Left kidney (tissue), 8 donors: ENCODE data around the gene TPRN. TPM values are rescaled to one million over a fixed set of nuclear protein-coding genes. Genes with fewer than 3 reads are reported as not detected.
"Not testable (repeated sequence)": the region's sequence is repeated elsewhere in the genome, so short reads cannot be mapped to it uniquely, and the experiment has no call there.

ENCODE experiments used
- DNase-seq: peaks from one replicate; pipeline ENCODE4 v3.0.0-alpha.2; 2013
- long read RNA-seq, 8 donors: transcript quantifications; one replicate each; lab custom pipeline, GENCODE V29; 2026
- polyA plus RNA-seq: library from polyadenylated mRNA; unstranded; fragments of 120-200 nt; gene quantifications from one replicate; pipeline ENCODE4 v1.2.1, GENCODE V29; 2013; ENCODE audit not compliant: insufficient read length

TPRN gene, protein sequence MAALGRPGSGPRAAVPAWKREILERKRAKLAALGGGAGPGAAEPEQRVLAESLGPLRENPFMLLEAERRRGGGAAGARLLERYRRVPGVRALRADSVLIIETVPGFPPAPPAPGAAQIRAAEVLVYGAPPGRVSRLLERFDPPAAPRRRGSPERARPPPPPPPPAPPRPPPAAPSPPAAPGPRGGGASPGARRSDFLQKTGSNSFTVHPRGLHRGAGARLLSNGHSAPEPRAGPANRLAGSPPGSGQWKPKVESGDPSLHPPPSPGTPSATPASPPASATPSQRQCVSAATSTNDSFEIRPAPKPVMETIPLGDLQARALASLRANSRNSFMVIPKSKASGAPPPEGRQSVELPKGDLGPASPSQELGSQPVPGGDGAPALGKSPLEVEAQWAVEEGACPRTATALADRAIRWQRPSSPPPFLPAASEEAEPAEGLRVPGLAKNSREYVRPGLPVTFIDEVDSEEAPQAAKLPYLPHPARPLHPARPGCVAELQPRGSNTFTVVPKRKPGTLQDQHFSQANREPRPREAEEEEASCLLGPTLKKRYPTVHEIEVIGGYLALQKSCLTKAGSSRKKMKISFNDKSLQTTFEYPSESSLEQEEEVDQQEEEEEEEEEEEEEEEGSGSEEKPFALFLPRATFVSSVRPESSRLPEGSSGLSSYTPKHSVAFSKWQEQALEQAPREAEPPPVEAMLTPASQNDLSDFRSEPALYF
- polyA plus RNA-seq = 10.9 TPM
- long read RNA-seq, donor 1, transcript TPRN-202 (4 exons, 2,661 nt) = major isoform, 6 of 15 reads
- long read RNA-seq, donor 1, partial matches to known transcripts = 6 of 15 reads
- long read RNA-seq, donor 1, other reads (novel, unspliced or antisense) = 0 of 15 reads
- long read RNA-seq, donor 2, transcript TPRN-202 (4 exons, 2,661 nt) = major isoform, 5 of 6 reads
- long read RNA-seq, donor 2, partial matches to known transcripts = 0 of 6 reads
- long read RNA-seq, donor 2, other reads (novel, unspliced or antisense) = 0 of 6 reads
- long read RNA-seq, donor 3, transcript TPRN-202 (4 exons, 2,661 nt) = major isoform, 8 of 10 reads
- long read RNA-seq, donor 3, partial matches to known transcripts = 0 of 10 reads
- long read RNA-seq, donor 3, other reads (novel, unspliced or antisense) = 0 of 10 reads
- long read RNA-seq, donor 4, partial matches to known transcripts = 0 of 1 reads
- long read RNA-seq, donor 4, other reads (novel, unspliced or antisense) = 0 of 1 reads
- long read RNA-seq, donor 5, transcript TPRN-203 (3 exons, 3,350 nt) = major isoform, 5 of 10 reads
- long read RNA-seq, donor 5, partial matches to known transcripts = 0 of 10 reads
- long read RNA-seq, donor 5, other reads (novel, unspliced or antisense) = 0 of 10 reads
- long read RNA-seq, donor 6, transcript TPRN-202 (4 exons, 2,661 nt) = major isoform, 6 of 1,652 reads
- long read RNA-seq, donor 6, partial matches to known transcripts = 1,644 of 1,652 reads
- long read RNA-seq, donor 6, other reads (novel, unspliced or antisense) = 0 of 1,652 reads
- long read RNA-seq, donor 7, transcript TPRN-202 (4 exons, 2,661 nt) = major isoform, 8 of 8 reads
- long read RNA-seq, donor 7, partial matches to known transcripts = 0 of 8 reads
- long read RNA-seq, donor 7, other reads (novel, unspliced or antisense) = 0 of 8 reads
- long read RNA-seq, donor 8, partial matches to known transcripts = 0 of 4 reads
- long read RNA-seq, donor 8, other reads (novel, unspliced or antisense) = 0 of 4 reads

GRCh38 chr9:137200311-137201204 is at the start of gene TPRN:
Gene TPRN (minus strand): TSS chr9:137200741. CDS start chr9:137200711, 30 bp downstream.
- DNase-seq = peak; percentile 99

DNA sequence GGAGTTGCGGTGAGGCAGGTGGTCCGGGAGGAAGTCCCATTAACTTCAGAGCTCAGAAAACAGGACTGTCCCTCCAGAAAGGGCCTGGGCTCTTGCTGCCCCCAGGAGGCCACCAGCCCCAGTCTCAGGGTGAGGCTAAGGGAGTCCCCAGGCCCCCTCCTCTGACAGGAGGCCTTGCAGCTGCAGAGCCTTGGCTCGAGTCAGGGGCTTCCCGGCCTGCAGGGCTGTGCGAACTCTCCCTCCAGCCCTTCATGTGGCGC is 47.3 kb upstream of the TPRN start:
- no peak for DNase-seq

GRCh38 chr9:137247135-137247915 is 46.8 kb upstream of the TPRN start:
- DNase-seq = no peak

DNA sequence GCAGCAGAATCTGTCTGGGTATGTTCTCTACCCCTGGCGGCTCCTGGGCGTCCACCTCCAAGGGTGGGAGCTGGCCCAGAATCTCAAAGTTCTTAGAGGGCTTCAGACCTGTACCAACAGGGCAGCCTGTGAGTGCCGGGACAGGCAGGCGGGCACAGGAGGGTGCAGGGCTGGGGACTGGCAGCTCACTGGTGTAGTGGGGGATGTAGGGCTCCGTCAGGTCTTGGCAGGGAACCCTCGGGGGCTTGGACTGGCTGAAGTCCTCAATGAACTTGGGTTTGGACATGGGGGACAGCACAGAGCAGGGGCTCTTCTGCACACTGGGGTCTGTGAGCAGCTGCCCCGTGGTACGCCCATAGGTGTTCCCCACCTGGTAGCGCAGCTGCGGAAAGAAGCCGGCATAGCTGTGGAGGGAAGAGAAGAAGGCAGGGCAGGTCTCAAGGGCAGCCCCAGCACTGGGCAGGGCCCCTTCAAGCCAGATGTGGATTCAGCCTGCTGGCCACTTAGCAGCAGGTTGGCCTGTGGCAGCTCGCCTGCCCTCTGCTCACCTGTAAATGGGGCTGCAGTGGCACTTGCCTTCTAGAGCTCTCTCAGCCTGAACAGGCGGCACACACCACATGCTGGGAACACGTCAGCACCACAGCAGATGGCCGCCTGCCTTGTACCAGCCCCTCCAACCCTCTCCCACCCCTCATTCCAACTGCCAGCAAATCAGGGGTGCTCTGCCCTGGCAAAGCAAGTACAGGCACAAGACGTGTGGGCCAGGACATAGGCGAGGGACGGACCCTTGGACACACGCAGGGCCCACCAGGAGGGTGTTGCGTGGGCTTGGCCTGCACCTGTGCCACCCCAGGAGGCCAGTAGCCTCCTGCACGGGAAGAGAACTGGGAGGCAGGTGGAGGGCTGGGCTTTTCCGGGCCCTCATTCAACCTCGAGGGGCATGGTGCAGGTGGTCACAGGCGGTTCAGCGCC is 45.2 kb upstream of the TPRN start:
- no peak for DNase-seq

GRCh38 chr9:137244486-137245449 is 44.2 kb upstream of the TPRN start:
- DNase-seq = no peak

DNA sequence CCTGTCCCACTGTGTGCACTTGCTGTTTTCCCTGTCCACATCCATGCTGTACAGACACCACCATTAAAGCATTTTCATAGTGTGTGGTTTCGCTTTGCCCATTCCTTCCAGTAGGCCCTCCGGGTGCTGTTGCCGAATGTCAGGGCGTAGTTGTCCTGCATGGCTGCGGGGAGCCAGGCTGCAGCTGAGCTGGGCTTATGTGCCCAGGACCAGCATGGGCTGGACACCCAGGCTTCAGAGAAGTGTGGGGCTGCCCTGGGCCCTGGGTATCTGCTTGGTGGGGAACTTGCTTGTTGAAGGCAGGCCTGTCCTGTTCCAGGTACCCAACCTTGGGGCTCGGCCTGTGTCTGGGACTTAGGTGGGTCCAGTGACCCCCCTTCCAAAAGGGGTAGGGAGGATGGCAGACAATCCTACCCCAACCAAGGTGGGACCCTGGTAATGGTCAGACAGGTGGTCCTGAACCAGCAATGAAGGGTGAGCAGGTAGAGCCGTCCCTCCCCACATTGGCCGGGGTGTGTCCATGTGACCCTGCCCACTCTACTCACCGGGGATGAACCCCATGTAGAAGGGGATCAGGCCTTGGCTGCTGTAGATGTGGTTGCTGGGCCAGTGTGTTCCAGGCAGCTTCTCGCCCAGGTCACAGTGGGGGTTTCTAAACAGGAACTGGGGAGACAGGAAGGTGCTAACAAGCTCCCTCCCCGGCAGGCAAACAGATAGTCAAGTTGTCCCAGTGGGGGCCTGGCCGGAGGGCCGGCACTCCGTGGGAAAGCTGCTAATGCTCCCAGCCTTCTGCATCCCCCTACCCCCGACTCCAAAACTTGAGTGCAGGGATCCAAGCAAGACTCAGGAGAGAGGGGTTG is 43.3 kb upstream of the TPRN start:
- DNase-seq = no peak

GRCh38 chr9:137243266-137243625 is 42.7 kb upstream of the TPRN start:
- not testable (repeated sequence) for DNase-seq

- no peak for DNase-seq
These were observed 42.0 kb upstream of the TPRN start for GRCh38 chr9:137242269-137243203.

- DNase-seq = no peak
These were observed 41.1 kb upstream of the TPRN start for GRCh38 chr9:137241490-137242268.

DNA sequence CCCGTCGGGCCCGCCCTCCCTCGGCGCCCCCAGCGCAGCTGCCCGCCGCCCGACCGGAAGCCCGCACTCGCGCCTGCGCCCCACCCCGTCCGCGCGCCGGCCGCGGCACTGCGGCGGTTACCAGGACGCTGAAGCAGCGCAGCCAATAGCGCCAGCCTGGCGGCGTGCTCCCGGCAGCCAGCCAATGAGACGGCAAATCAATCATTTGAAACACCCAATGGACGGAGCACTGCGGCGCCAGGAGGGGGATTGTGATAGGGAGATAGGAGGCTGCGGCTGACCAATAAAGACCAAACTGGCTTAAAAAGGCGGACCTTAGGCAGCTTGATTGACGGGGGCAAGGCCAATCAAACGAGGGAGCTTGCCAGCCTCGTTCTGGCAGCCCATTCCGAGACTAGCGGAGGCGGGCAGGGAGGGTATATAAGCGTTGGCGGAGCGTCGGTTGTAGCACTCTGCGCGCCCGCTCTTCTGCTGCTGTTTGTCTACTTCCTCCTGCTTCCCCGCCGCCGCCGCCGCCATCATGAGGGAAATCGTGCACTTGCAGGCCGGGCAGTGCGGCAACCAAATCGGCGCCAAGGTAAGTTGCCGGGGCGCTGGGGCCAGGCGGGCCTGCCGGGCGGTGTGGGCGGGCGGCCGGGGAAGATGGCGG is 40.4 kb upstream of the TPRN start, which contains the start of gene TUBB4B:
TSS of gene TUBB4B (plus strand) at position 447 of the 649 bp plus-strand sequence. CDS start at position 521, 74 bp downstream.
- peak; percentile 100 for DNase-seq

- peak; percentile 65 for DNase-seq
These were observed 39.8 kb upstream of the TPRN start for GRCh38 chr9:137240318-137240840.

GRCh38 chr9:137239541-137240200 is 39.1 kb upstream of the TPRN start:
- DNase-seq = not testable (repeated sequence)
